Stimulated activated CD4-positive, alpha-beta T cell treated with anti-CD3 and anti-CD28 coated beads, Interleukin-2, amount 100 ng/mL, for 24 hours (primary cell): Measurements from ENCODE around the gene IDH2.
"Not testable (repeated sequence)": the region's sequence is repeated elsewhere in the genome, so short reads cannot be mapped to it uniquely, and the experiment has no call there.

Experiments
- DNase-seq, 2 donors: peaks; one replicate each; pipeline ENCODE4 v3.0.0-alpha.2; 2020

The IDH2 gene

GRCh38 chr15:90101969-90102890 lies at the start of gene IDH2:
TSS of gene IDH2 (minus strand) at chr15:90102468. CDS start at chr15:90102390, 78 bp downstream.
- DNase-seq = peak; percentile 73 to 82

DNA sequence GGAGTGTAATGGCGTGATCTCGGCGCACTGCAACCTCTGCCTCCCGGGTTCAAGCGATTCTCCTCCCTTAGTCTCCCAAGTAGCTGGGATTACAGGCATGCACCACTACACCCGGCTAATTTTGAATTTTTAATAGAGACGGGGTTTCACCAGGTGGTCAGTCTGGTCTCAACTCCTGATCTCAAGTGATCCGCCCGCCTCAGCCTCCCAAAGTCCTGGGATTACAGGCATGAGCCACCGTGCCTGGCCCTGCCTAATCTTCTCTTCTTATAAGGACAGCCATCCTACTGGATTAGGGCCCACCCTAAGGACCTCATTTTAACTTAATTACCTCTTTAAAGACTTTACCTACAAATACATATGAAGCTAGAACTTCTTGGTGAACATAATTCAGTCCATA lies 48.3 kb upstream of the IDH2 start:
- not testable (repeated sequence) for DNase-seq

DNA sequence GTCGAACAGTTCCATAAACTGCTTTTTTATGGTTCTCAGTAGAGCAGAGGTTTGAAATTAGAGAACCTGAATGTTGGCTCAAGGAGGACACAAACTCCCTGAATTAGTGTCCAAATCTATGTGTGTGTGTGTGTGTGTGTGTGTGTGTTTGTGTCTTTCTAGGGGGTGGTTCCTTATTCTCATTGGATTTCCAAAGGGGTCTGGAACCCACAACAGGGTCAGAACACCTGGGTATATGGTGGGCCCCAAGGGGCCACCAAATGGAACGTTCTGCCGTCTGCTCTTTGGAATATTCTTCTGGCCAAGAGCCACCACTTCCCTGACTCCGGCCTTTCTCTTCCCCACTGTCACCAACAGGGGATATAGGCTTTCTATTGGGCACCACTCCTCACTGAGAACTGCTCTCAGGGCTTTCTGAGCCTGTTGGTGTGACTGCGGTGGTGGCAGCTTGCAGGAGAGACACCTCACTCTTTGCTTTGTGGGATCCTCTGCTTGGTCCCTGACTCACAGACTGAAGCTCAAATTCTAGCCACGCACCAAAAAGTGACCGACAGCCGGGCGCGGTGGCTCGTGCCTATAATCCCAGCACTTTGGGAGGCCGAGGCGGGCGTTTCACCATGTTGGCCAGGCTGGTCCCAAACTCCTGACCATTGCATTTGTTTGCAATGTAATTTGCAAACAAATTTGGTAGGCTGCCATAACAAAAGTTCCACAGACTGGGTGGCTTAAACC lies 47.5 kb upstream of the IDH2 start:
- DNase-seq = no peak

DNA sequence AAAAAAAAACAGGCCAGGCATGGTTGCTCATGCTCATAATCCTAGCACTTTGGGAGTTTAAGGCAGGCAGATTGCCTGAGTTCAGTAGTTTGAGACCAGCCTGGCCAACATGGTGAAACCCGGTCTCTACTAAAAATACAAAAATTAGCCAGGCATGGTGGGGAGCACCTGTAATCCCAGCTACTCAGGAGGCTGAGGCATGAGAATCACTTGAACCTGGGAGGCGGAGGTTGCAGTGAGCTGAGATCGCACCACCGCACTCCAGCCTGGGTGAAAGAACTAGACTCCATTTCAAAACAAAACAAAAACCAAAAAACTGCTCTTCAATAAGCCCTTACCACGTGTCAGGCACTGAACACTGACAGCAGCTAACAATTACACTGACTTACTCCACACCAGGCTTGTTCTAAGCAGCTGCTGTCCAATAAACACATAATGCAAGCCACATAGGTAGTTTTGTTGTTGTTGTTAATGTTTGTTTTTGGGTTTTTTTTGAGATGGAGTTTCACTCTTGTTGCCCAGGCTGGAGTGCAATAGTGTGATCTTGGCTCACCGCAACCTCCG lies 44.0 kb upstream of the IDH2 start:
- DNase-seq = not testable (repeated sequence)

DNA sequence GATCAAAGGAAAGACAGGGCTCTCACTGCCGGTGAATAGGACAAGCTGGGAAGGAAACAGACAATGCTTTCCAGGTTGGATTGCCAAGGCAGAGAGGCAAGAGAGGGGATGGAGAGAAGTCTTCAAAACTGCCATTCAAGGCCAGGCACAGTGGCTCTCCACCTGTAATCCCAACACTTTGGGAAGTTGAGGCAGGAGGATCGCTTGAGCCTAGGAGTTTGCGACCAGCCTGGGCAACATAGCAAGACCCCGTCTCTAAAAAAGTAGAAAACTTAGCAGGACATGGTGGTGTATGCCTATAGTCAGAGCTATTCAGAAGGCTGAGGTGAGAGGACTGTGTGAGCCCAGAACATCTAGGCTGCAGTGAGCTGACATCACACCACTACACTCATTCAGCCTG lies 43.5 kb upstream of the IDH2 start:
- no peak for DNase-seq

DNA sequence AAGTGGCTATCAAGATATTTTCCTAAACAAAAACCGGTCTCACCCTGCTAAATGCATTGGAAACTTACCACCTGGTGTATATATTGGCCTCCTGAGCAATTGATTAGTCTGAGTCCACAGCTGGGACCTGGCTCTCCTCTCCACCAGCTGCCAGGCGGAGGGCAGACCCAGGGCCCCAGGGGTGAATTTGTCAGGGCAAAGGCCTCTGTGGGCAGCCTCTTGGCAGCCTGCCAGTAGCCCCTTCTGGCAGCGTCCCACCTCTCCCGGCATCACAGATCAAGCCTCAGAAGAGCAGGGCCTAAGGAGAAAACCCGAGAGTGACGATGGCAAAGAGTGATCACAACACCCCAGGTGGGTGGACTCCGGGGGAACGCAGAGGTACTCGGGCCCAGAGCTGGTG lies 43.0 kb upstream of the IDH2 start:
- no peak for DNase-seq

DNA sequence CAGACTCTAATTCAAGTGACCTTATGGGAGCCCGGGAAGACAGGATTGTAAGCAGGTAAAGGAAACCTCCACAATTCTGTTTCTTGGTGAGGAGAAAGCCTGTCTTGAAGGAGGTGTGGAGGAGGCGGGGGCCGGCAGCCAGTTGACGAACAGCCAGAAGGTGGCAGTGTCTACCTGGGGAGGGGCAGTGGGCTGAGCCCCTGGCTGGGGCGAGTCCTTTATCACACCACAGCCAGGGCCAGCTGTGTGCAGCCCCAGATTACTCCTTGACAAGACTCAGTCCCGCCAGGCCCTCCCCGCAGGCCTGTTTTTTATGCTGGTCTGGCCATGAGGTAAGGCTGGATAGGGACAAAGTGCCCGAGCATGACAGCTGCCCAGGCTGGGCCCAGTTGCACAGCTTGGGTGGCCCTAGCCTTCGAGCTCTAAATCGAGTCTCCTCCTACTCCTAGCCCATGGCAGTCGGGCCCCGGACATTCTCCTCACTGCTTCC lies 40.9 kb upstream of the IDH2 start:
- DNase-seq = peak; percentile 62 to 74

DNA sequence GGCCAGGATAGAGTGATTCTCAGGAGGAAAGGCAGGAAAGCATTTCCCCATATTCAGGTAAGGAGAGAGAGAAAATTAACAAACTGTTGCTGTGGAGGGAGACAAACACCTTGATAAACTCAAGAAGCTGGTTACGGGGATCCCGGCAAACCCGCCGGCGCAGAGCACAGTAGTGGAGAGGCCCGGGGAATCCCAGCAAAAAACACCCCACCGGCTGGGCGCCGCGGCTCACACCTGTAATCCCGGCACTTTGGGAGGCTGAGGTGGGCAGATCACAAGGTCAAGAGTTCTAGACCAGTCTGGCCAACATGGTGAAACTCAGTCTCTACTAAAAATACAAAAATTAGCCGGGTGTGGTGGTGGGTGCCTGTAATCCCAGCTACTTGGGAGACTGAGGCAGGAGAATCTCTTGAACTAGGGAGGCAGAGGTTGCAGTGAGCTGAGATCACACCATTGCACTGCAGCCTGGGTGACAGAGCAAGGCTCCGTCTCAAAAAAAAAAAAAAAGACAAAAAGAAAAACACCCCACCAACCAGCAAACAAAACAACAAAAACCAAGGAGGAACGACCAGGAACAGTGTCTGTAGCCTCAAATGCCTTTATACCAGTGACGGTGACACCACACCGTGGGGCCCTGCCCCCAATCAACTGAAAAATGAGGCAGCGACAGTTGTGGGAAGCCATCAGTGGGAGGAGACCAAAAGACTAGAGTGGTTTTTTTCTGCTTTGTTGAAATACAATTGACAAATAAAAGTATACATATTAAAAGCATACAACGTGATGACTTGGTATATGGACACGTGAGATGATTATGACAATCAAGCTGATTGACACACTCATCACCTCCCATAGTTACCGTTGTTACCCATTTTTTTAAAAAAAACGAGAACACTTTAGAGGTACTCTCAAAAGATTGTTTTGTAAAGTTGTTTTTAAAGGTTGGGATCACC lies 40.2 kb upstream of the IDH2 start:
- peak; percentile 42 to 51 for DNase-seq

DNA sequence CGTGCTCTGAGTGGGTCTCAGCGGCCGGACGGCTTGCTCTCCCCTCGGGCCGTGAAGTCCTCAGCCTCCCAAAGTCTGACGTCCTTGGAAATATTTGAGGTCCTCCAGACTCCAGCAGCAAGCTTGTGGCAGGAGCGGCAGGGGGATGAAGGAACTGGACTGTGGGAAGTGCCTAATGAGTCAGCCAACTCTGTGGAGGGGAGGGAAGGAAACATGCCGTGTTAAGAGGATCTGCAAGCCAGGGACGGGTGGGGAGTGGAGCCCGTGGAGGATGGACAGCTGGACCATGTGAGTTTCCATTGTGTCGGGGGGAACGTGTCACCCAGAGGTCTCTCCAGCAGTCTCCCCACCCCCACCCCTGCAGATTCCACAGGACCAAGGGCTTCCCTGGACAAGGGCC lies 39.4 kb upstream of the IDH2 start:
- DNase-seq = no peak

DNA sequence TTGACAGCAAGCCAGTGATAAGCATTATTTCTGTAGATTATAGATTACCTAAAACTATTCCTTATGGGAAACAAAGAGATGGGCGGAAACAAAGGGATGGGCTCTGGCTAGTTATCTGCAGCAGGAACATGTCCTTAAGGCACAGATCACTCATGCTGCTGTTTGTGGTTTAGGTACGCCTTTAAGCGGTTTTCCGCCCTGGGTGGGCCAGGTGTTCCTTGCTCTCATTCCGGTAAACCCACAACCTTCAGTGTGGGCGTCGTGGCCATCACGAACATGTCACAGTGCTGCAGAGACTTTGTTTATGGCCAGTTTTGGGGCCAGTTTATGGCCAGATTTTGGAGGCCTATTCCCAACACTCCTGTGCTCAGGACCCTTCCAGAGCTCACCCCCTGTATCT lies 37.3 kb upstream of the IDH2 start:
- peak in 1 of 2 donors; percentile 41 for DNase-seq

DNA sequence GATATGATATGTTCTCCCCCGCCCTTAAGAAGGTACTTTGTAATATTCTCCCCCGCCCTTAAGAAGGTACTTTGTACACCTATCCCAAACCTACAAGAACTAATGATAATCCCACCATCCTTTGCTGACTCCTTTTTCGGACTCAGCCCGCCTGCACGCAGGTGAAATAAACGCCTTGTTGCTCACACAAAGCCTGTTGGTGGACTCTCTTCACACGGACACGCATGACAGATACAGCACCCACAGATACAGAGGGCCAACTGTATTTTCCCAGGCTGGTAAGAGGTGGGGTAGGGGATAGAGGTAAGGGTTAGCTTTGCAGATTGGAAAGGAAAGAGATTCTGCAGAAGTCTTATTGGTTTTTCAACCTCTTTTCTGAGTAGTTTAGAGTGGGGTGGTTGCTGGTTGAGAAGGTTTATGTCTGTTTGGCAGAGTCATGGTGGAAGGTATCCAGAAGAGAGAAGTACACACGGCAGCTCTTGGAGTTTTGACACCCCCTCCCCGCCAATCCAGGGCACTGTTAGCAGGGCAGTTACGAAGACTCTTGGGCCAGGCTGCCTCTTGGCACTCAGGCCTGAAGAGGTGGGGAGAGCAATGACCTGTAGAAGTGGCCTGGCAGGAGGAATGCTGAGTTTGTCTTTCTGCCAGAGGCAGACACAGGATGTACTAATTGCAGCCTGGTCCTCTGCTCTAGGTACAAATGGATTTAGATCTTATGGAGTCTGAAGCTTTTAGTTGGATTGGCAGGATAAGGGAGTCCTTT lies 36.0 kb upstream of the IDH2 start:
- no peak for DNase-seq

- DNase-seq = no peak
Measured at GRCh38 chr15:90132437-90132836, 30.2 kb upstream of the IDH2 start.

DNA sequence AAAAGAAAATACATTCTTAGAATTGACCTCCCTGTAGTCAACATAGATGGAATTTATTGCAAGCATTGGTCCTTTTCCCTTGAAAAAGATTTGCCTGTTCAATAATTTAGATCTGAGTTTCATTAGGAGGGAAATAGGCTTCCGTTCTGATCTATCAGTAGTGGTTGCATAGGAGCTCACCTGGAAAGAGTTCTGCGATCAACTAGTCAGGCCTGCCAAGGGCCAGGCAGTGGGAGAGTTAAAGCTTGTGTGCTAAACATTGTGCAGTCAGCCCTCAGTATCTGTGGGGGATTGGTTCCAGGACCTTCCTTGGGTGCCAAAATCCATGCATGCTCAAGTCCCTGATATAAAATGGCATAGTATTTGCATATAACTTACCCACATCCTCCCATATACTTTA lies 29.6 kb upstream of the IDH2 start:
- DNase-seq = no peak

DNA sequence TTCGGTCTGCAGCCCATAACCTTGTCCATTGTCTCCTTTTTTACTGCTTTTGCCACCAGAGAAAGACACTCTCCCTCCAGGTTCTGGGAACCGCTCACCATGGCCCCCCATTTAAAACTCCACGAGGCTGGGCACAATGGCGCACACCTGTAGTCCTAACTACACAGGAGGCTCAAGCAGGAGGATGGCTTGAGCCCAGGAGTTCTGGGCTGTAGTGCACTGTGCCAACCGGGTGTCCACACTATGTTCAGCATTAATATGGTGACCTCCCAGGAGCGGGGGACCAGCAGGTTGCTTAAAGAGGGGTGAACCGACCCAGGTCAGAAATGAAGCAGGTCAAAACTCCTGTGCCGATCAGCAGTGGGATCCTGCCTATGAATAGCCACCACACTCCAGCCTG lies 28.0 kb upstream of the IDH2 start:
- no peak for DNase-seq

DNA sequence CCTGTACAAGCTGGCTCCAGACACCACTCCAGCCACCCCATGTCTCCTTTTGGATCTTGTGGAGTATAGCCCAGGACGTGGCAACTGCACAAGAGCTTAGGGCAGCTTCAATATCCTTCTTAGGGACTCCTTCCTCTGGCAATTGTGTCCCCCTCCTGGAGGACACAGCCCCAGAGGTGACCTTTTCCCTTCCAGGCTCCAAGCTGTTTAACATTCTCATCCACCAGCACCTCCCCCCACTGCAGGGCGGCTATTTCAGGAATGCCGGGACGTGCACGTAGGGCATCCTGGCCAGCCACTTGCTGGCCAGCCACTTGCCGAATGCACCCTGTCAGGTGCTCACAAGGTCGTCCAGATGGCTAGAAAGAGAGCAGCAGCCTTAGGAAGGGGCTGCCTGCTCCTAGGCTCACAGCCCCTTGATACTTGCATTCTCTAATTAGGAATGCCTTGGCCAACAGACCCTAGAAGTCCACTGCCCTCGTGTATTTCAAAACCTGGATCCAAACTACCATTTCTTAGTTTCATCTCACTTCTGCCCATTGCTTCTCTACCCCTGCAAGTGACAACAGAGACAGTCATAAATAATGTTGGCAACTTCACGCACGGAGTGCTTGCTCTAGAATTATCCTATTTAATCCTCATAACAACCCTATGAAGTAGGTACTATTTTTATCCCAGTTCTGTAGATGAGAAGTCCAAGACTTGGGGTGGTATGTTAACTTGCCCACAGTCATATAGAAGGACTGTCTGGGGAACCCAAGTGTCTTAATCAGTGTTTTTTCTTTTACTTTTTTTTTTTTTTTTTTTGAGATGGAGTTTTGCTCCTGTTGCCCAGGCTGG lies 24.5 kb upstream of the IDH2 start:
- no peak for DNase-seq

DNA sequence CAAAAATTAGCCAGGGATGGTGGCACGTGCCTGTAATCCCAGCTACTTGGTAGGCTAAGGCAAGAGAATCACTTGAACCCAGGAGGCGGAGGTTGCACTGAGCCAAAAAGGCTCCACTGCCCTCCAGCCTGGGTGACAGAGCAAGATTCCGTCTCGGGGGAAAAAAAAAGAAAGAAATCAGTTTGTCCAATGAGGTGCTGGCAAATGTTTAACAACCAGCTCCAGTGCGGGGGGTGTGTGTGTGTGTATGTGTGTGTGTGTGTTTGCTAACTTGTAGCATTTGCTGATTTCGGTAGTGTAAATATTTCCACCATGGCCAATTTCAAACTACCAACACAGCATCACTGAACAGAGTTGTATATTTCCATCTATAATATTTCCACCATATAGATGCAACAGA lies 23.8 kb upstream of the IDH2 start:
- DNase-seq = no peak

GRCh38 chr15:90124507-90124906 lies 22.2 kb upstream of the IDH2 start:
- no peak for DNase-seq

DNA sequence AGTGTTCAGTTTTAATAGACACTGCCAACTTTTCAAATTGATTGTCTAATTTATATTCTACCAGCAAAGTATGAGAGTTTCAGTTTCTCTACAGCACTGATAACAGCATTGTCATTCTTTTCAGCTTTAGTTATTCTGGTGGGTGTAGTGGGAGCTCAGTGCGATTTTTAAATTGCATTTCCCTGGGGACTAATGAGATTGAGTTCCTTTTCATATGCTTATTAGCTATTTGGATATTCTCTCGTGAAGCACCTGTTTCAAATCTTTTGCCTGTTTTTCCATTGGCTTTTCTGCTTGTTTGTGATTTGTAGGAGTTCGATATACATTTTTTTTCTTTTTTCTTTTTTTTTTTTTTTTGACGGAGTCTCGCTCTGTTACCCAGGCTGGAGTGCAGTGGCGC lies 18.8 kb upstream of the IDH2 start:
- no peak for DNase-seq

DNA sequence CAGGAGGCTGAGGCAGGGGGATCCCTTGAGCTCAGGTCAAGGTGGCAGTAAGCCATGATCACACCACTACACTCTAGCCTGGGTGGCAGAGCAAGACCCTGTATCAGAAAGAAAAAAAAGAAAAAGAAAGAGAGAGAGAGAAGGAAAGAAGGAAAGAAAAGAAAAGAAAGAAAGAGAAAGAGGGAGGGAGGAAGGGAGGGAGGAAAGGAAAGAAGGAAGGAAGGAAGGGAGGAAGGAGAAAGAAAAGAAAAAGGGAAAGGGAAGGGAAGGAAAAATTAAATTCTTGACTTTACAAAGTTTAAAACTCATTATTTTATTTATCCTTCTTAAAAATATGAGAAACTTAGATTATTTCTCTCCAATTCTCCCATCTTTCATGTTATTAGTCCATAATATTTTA lies 17.1 kb upstream of the IDH2 start:
- no peak for DNase-seq

DNA sequence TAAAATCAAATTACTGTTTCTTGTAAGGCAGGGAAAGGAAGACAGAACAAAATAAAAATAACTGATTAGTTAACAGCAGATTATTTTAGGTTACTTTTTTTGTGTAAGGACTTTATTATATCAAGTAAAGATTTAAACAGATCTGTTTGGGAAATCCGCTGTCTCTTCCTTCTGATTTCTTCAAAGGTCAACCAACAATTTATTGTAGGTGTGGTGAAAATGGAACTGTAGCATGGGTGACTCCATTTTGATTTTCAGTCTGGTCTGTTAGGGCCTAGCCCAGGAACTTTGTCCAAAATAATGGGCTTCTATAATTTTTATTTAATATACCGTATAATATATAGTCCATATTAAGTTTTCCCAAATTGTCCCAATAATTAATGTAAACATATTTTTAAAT lies 13.5 kb upstream of the IDH2 start:
- DNase-seq = no peak

DNA sequence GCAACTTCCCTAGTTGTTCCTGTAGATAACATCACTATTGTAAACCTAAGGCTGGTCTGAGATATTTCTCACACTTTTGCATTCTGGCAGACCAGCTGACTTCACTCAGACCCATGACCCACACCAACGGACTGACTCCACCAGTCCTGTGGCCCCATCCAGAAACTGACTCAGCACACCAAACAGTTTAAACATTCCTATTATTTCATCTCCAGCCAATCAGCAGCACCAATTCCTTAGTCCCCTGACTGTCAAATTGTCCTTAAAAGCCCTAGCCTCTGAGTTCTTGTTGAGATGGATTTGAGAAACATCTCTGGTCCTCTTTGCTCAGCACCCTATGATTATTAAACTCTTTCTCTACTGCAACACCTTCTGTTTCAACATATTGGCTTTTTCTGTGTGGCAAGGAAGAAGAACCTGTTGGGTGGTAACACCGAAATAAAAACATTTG lies 12.2 kb upstream of the IDH2 start:
- DNase-seq = no peak
